Stimulated activated CD8-positive, alpha-beta memory T cell treated with anti-CD3 and anti-CD28 coated beads, Interleukin-7, amount 100 ng/mL, for 4 hours (primary cell): Measurements from ENCODE around the gene CAPZB.
"Not testable (repeated sequence)": the region's sequence is repeated elsewhere in the genome, so short reads cannot be mapped to it uniquely, and the experiment has no call there.

ENCODE experiments used
- DNase-seq, 2 donors: peaks; one replicate each; pipeline ENCODE4 v3.0.0-alpha.2; 2020; ENCODE audit warnings: low read depth in 2 of 2

CAPZB gene

DNA sequence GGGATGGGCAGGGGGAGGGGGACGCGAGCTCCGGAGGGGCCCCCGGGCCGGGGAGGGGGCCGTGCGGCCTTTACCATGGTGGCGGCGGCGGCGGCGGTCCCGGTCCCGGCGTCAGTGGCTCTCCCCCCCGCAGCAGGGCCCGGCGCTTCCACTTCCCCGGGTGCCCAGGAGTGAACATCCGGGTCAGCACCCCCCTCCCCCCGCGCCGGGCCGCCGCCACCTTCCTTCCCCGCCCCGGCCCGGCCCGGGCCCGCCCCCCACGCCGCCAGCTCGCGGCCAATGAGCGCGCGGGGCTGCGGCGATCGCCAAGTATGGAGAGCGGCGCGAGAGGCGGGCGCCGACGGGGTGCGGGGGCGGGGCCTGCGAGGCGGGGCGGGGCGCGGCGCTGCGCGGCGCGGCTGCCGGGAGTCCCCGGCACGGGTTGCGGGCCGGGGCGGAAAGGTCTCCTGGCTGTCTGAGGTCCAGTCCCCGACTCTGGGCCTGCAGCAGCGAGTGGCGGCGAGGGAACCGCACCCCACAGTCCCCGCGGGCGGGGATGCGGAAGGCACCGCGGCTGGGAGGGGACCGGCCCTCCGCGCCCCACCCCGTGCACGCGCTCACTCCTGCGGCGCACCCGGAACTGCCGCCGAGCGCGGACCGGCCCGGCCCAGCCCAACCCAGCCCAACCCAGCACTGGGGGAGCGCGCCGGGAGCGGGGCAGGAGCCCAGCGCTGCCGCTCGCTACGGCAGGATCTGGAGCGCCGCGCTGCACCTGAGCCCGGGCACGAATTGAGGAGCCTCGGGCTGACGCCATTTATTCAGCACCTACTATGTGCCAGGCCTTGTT is at the start of gene CAPZB:
Gene CAPZB, minus strand, starts transcription at position 178 of the 826 bp plus-strand sequence. Its CDS starts 101 bp downstream, at position 77.
- peak; percentile 85 to 96 for DNase-seq

DNA sequence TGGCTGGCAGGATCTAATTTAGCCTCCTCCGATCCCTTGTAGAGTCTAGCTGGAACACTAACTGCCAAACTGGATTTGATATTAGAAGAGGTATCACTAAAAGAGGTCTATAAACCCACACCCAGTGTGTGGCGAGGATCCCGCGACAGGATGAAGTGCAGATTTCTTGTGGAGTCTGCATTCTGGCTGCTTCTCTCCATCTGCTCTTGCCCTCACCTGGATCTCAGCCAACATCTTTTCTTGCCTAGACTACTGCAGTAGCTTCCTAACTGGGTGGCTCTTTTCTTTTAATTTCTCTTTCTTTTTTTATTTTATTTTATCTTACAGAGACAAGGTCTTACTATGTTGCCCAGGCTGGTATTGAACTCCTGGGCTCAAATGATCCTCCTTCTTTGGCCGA is 48.9 kb upstream of the CAPZB start:
- DNase-seq = no peak

- DNase-seq = no peak
Observed at GRCh38 chr1:19533626-19534025, 48.3 kb upstream of the CAPZB start.

DNA sequence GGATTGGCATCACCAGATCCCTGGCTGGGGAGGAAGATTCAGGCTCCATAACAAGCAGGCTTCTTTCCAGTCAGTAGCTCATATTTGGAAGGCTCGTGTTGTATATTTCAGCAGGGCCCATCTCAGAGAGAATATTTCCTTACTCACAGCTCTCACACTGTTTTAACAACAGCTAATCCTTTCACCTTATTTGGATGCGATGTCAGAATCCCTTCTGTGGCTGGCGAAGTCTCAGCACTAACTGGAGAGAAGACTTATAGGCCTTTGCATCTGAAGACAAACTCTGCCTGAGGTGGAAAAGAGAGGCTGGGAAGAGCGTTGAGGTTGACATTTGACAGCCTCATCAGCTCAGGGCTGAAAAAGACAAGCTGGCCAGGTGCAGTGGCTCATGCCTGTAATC is 47.2 kb upstream of the CAPZB start:
- DNase-seq = no peak

GRCh38 chr1:19529664-19530063 is 44.3 kb upstream of the CAPZB start:
- DNase-seq = no peak

DNA sequence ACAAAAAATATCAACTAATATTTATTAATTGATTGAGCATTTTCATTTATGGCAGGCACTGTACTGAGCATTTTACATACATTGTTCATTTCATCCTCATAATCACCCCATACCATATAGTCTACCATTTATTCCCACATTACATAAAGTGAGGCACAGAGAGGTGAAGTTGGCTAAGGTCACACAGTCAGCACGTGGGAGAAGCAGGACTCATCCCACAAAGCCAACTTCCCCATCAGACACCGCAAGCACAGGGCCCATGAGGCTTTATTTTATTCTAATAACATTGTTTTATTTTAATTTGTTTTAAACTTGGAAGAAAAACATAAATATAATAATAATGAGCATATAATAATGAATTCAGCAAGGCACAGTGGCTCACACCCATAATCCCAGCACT is 43.1 kb upstream of the CAPZB start:
- no peak for DNase-seq

DNA sequence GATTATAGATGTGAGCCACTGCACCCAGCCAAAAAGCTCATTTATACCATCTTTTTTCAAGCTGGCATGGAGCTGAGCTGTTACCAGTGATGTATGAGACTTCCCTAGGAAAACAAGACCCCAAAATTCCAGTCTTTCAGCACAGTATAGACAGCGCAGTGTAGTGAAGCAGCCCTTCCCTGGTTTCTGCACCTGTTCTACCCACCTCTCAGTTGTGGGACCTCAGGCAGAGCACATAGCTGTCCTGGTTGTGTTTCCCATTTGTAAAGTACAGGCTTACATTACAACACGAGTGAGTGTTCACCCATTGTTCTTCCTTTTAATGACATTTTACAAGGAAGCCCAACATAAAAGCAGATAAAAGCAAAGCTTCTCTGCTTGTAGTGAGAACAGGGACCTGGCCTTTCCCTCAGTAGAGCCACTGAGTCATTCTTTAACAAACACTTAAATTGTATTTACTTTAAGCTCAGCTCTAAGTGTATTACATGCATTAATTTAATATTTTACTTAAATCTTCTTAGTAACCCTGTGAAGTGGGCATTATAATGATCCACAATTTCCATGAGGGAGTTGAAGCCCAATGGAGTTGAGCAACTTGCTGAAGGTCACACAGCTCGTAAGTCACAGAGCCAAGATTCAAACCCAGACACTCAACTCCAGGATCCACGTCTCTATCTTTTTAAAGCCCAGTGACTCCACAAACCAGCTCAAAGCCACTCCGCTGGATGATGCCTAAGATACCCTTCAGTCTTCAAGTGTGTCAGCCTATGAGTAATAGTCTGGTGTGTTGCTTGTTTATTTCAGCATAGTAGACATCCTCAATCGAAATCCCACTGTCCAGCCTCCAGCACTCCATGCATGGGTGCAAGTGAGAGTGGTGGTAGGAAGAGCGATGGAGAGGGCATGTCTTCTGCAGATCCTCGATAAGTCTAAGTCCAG is 40.5 kb upstream of the CAPZB start:
- no peak for DNase-seq

- DNase-seq = no peak
Observed at GRCh38 chr1:19524791-19525190, 39.5 kb upstream of the CAPZB start.

- DNase-seq = not testable (repeated sequence)
Observed at GRCh38 chr1:19522570-19522969, 37.2 kb upstream of the CAPZB start.

DNA sequence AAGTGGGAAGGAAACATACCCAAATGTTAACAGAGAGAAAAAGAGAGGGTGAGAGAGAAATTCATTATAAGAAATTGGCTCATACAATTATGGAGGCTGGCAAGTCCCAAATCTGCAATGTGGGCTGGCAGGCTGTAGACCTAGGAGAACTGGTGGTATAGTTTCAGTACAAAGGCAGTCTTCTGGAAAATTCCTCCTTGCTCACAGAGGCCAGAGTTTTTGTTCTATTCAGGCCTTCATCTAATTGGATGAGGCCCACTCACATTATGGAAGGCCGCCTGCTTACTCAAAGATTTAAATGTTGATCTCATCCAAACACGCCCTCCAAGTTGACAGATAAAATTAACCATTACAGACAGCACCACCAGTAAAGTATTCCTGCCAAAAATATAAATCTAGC is 36.1 kb upstream of the CAPZB start:
- DNase-seq = no peak

- DNase-seq = no peak
Observed at GRCh38 chr1:19517017-19517416, 31.7 kb upstream of the CAPZB start.

DNA sequence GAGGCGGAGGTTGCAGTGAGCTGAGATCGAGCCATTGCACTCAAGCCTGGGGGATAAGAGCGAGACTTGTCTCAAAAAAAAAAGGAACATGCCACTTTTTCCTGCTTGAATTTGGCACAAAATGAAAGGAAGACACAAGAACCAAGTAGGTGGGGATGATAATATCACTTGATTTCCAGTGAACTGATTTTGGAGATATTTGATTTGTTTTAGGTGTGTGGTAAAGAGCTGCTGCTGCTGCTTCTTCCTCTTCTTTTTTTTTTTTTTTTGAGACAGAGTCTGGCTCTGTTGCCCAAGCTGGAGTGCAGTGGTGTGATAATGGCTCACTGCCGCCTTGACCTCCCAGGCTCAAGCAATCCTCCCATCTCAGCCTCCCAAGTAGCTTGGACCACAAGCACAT is 29.9 kb upstream of the CAPZB start:
- DNase-seq = no peak

DNA sequence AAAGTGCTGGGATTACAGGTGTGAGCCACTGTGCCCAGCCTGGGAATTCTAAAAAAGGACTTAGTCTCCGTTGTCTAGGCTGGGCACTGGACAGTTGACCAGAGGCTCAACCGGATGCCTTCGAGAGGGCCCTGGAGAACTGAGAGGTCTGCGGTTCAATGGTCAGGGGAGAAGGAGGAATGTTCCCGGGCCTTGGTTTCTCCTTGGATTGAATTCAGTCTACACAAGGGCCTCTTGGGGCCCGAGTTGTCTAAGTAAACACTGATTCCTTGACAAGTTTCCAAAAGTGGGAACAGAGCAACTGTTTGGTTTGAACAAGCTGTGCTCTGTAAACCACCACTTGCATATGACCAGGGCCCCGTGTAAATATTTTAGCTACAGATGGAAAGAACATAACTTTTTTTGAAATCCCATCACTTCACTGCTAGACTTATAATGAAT is 29.1 kb upstream of the CAPZB start:
- DNase-seq = no peak

GRCh38 chr1:19512545-19512944 is 27.2 kb upstream of the CAPZB start:
- no peak for DNase-seq

- no peak for DNase-seq
Observed at GRCh38 chr1:19511116-19511515, 25.8 kb upstream of the CAPZB start.

- DNase-seq = not testable (repeated sequence)
Observed at GRCh38 chr1:19509647-19510046, 24.3 kb upstream of the CAPZB start.

DNA sequence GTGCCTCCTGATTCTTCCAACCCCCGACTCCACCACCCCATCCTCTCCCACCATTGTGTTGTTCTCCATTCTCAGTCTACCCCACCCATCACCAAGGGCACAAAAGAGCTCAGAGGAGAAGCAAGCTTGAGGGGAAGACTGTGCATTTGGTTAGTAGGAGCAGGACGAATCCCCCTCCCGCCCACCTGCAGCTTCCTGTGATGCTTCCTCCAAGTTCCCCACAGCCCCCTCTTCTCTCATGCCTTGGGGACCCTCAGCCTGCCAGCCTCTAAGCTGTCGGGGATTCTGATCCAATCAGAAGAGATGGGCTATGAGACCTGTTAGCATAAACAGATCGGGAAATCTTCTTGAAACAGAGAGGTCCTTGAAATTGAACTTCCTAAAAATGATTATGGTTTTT is 22.2 kb upstream of the CAPZB start:
- no peak for DNase-seq

- no peak for DNase-seq
Observed at GRCh38 chr1:19505693-19506457, 20.5 kb upstream of the CAPZB start.

- DNase-seq = no peak
Observed at GRCh38 chr1:19504796-19505692, 19.7 kb upstream of the CAPZB start.

GRCh38 chr1:19502284-19502683 is 16.9 kb upstream of the CAPZB start:
- DNase-seq = not testable (repeated sequence)

DNA sequence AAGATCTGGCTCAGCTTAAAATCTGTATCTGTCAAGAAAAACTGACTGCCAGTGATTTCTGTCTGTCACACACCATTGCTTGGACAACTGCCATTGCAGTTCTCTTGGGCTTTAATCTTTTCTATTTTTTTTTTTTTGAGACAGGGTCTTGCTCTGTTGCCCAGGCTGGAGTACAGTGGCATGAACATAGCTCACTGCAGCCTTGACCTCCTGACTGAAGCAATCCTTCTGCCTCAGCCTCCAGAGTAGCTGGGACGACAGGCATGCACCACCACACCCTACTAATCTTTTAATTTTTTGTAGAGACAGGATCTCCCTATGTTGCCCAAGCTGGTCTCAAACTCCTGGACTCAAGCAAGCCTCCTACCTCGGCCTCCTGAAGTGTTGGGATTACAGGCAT is 14.5 kb upstream of the CAPZB start:
- DNase-seq = not testable (repeated sequence)
